AG09319 (cell line): ENCODE measurements around the gene TIMP2.

Source experiments
- DNase-seq: peaks from one replicate; pipeline ENCODE4 v3.0.0-alpha.2; 2010; ENCODE audit warnings: low read depth; ENCODE audit errors: extremely low read depth
- TF ChIP-seq, protein P1 (sequence below): IDR thresholded peaks from 2 replicates; pipeline ENCODE4 v1.5.1; 2011; ENCODE audit warnings: low read depth, mild to moderate bottlenecking, inconsistent platforms, low read length, moderate library complexity

Gene TIMP2

DNA sequence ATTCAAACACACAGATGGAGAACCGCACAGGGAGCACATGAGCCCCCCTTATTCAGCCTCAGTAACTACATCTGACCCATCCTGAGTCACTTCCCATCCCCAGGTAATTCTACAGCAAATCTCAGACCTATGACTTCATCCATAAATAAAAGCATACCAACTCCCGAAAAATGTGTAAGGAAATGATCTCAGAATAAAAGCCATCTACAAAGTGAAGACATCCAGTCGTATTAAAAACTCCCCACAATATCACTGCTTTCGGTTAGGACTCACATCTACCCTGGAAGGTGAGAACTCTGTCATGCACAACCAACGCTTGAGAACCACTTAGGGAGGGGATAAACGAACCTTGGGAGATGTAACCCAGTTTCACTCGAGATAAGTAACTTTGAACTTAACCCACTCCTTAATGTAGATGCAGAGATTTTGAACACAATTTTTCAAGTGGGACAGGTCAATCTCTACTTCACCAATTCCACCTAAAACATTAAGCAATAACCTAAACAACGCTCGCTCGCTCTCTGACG lies 85.9 kb downstream of the TIMP2 start:
- TF ChIP-seq, protein P1, sequence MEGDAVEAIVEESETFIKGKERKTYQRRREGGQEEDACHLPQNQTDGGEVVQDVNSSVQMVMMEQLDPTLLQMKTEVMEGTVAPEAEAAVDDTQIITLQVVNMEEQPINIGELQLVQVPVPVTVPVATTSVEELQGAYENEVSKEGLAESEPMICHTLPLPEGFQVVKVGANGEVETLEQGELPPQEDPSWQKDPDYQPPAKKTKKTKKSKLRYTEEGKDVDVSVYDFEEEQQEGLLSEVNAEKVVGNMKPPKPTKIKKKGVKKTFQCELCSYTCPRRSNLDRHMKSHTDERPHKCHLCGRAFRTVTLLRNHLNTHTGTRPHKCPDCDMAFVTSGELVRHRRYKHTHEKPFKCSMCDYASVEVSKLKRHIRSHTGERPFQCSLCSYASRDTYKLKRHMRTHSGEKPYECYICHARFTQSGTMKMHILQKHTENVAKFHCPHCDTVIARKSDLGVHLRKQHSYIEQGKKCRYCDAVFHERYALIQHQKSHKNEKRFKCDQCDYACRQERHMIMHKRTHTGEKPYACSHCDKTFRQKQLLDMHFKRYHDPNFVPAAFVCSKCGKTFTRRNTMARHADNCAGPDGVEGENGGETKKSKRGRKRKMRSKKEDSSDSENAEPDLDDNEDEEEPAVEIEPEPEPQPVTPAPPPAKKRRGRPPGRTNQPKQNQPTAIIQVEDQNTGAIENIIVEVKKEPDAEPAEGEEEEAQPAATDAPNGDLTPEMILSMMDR: no peak
- DNase-seq: no peak

DNA sequence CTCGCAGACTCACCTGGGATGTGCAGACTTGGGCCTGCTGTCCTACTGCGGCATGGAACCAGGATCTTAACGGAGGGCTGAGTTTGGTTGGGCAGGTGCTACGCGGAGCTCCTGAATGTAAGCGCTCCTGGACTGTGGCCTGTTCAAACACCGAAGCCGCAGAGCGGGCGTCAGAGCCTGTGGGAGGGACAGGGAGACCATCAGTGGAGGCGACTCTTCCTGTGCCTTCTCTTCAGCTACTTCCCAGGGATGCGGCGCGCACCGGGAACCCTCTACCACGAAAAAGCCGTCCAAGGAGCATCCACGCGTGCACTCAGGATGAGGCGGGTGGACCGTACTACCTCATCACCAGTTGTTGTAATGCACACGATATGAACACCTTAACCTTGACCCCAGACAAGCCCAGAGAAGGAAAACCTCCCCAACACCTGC lies 86.6 kb downstream of the TIMP2 start:
- TF ChIP-seq, protein P1: no peak
- no peak for DNase-seq

DNA sequence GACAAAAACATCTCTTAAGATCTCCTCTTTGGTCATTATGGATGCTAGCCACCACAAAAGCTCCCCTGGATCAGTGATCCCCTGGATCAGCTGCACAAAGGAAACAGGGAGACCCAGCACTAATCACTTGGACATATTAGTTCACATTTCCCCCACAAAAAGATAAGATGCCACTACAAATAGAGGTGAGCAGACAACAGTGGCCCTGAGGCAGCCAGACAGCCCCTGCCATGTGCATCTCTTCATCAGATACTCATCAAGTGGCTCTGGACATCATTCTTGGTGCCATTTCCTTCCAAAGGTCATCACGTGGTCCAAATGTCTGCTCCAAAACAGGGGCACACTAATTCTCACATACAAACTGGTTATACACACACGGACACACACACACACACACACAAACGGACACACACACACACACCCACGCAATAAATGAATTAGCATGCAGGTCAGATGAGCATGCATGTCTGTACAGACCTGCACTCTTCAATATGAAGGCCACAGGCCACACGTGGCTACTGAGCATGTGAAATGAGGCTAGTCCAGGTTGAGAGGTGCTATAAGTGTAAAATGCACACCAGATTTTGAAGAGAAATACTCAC lies 88.7 kb downstream of the TIMP2 start:
- DNase-seq: no peak
- TF ChIP-seq, protein P1: no peak

DNA sequence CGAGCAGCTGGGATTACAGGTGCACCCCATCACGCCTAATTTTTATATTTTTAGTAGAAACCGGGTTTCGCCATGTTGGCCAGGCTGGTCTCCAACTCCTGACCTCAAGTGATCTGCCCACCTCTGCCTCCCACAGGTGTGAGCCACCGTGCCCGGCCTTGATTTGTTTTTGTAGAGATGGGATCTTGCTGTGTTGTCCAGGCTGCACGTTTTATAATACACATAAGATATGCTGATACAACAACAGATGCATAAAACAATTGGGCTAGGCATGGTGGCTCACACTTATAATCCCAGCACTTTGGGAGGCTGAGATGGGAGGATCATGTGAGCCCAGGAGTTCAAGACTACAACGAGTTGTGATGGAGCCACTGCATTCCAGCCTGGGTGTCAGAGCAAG lies 90.6 kb downstream of the TIMP2 start:
- TF ChIP-seq, protein P1: no peak
- no peak for DNase-seq

DNA sequence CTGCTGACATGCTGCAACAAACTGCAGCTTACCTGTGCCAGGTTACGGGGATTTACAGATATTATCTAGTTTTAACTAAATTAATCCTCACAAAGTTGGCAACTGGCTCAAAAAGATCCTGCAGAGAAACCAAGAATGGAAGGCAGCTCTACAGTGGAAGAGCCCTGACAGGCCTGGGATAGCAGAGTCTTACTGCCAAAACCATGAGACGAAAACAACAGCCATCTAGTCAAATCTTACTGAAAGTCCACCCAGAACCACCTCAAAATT lies 92.7 kb downstream of the TIMP2 start:
- DNase-seq: no peak
- TF ChIP-seq, protein P1: no peak

DNA sequence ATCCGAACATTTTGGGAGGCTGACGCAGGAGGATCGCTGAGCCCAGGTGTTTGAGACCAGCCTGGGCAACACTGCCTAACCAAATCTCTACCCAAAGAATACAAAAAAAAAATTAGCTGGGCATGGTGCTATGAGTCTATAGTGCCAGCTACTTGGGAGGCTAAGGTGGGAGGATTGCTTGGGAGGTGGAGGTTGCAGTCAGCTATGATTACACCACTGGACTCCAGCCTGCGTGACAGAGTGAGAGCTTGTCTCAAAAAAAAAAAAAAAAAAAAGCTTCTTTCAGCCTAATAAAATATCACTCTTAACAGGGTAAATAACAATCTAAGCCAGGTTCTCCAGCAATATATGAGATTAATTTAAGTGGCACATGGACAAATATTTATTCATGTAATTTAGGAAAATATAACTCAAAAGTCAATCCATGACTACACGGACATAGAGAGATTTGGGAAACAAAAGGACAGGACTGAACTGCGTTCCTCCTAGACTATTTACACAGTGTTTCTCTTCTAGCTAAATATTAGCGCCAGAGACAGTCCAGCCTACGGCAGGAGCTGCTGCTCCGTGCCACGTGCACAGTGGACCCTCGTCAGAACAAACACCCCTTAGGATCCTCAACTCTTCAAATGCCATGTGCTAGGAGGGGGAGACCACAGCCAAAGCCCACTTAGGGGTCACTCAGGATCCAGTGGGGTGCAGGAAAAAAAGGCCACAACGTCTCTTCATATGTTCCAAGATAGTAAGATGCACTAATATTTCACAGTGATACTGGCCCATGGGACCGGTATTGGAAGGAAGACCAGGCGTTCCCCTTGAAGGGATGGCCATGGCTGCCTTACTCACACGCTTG lies 93.3 kb downstream of the TIMP2 start:
- DNase-seq: no peak

DNA sequence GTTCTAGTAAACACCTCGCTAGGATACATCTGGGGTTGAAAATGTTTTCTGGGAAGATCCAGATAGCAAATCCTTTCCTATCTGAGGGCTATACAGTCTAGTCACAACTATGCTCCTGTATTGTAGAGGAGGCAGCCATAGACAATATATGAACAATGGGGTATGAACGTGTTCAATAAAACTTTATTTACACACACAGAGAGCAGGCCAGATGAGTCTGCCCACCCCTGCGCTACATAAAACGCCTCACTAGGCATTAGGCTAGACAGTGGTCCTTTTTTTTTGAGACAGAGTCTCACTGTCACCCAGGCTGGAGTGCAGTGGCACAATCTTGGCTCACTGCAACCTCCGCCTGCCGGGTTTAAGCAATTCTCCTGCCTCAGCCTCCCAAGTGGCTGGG lies 95.7 kb downstream of the TIMP2 start:
- TF ChIP-seq, protein P1: no peak
- DNase-seq: no peak

More for the DNA sequence above, 93.3 kb downstream of the TIMP2 start:
- TF ChIP-seq, protein P1: no peak
